ENCODE results near the gene REPS2.

DNA sequence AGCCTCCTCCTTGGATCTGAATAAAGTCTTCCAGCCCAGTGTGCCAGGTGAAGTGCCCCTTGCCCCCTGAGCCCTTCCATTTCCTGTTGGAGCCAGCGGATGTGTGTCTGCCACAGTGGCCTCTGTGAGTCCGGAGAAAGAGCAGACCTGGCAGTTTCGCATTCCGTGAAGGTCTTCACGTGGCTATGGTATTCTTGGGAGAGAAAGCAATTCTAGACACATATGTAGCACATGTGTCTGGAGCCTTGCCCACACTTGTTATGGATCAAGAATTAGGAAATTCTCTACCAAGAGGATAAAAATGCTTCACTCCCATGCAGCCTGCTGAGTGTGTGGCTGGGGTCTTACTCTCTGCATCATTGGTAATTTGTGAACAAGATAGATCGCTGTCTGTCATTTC is 130.9 kb downstream of the REPS2 start:
- TF ChIP-seq GATA2 (IDR thresholded peaks at IDR 0.05; ENCODE audit: low read depth, low read length) (no peak), GATA3 (IDR thresholded peaks at IDR 0.05; ENCODE audit: low read depth, low read length) (no peak)

Measured in SH-SY5Y (cell line).